ENCODE data around the gene ADAMTS16.

ADAMTS16 gene

GRCh38 chr5:5192681-5193080 lies 52.6 kb downstream of the ADAMTS16 start:
- no peak overlapping the region for H3K4me3 ChIP-seq (ENCODE audit: low read depth, low read length)
- TF ChIP-seq CTCF (IDR thresholded peaks at IDR 0.05; ENCODE audit: insufficient read depth, low read depth, low read length, missing control alignments) = no peak
- no peak for DNase-seq (ENCODE audit: low read depth)

GRCh38 chr5:5195128-5195918 lies 55.2 kb downstream of the ADAMTS16 start:
- H3K4me3 ChIP-seq (ENCODE audit: low read depth, low read length) = no peak overlapping the region
- no peak for DNase-seq (ENCODE audit: low read depth)
- no peak for TF ChIP-seq CTCF (IDR thresholded peaks at IDR 0.05; ENCODE audit: insufficient read depth, low read depth, low read length, missing control alignments)

GRCh38 chr5:5198135-5198534 lies 58.0 kb downstream of the ADAMTS16 start:
- no peak overlapping the region for H3K4me3 ChIP-seq (ENCODE audit: low read depth, low read length)
- DNase-seq (ENCODE audit: low read depth) = no peak
- no peak for TF ChIP-seq CTCF (IDR thresholded peaks at IDR 0.05; ENCODE audit: insufficient read depth, low read depth, low read length, missing control alignments)

GRCh38 chr5:5198815-5199214 lies 58.7 kb downstream of the ADAMTS16 start:
- TF ChIP-seq CTCF (IDR thresholded peaks at IDR 0.05; ENCODE audit: insufficient read depth, low read depth, low read length, missing control alignments) = no peak
- DNase-seq (ENCODE audit: low read depth) = no peak
- no peak overlapping the region for H3K4me3 ChIP-seq (ENCODE audit: low read depth, low read length)

GRCh38 chr5:5199495-5199894 lies 59.4 kb downstream of the ADAMTS16 start:
- no peak for DNase-seq (ENCODE audit: low read depth)
- TF ChIP-seq CTCF (IDR thresholded peaks at IDR 0.05; ENCODE audit: insufficient read depth, low read depth, low read length, missing control alignments) = no peak
- H3K4me3 ChIP-seq (ENCODE audit: low read depth, low read length) = no peak overlapping the region

- no peak for TF ChIP-seq CTCF (IDR thresholded peaks at IDR 0.05; ENCODE audit: insufficient read depth, low read depth, low read length, missing control alignments)
- DNase-seq (ENCODE audit: low read depth) = no peak
- no peak overlapping the region for H3K4me3 ChIP-seq (ENCODE audit: low read depth, low read length)
Observed at GRCh38 chr5:5200133-5200532, 60.0 kb downstream of the ADAMTS16 start.

- H3K4me3 ChIP-seq (ENCODE audit: low read depth, low read length) = no peak overlapping the region
- no peak for TF ChIP-seq CTCF (IDR thresholded peaks at IDR 0.05; ENCODE audit: insufficient read depth, low read depth, low read length, missing control alignments)
- no peak for DNase-seq (ENCODE audit: low read depth)
Observed at GRCh38 chr5:5202321-5202720, 62.2 kb downstream of the ADAMTS16 start.
